ENCODE results near the gene FXYD5.

GRCh38 chr19:35212241-35212640 lies 57.7 kb downstream of the FXYD5 start:
- TF ChIP-seq TAF1 (IDR thresholded peaks at IDR 0.05; ENCODE audit: borderline replicate concordance, low read depth, low read length) (no peak), POLR2AphosphoS5 (IDR thresholded peaks at IDR 0.05; ENCODE audit: low read depth, low read length) (no peak)
